Osteoblast (primary cell): ENCODE results near the gene PTPRR. TPM values are rescaled to one million over a fixed set of nuclear protein-coding genes. Genes with fewer than 3 reads are reported as not detected.

Source experiments
- DNase-seq: peaks from one replicate; pipeline ENCODE4 v3.0.0; 2011; ENCODE audit warnings: low spot score, mixed read lengths; ENCODE audit not compliant: insufficient read length; ENCODE audit errors: missing footprints
- H2AFZ ChIP-seq: 2 replicates; pipeline ENCODE4 v1.6.0; 2011; ENCODE audit warnings: mild to moderate bottlenecking, low read length
- H3K27ac ChIP-seq: 2 replicates; pipeline ENCODE4 v1.5.1; 2011; ENCODE audit warnings: mild to moderate bottlenecking, low read depth, low read length, moderate library complexity
- H3K27me3 ChIP-seq: 2 replicates; pipeline ENCODE4 v1.6.0; 2012; ENCODE audit warnings: mild to moderate bottlenecking, control low read depth, inconsistent platforms, low read length, moderate library complexity; ENCODE audit not compliant: insufficient read depth
- H3K36me3 ChIP-seq: 2 replicates; pipeline ENCODE4 v1.5.1; 2011; ENCODE audit warnings: mild to moderate bottlenecking, low read length, control low read depth, moderate library complexity; ENCODE audit not compliant: insufficient read depth
- H3K4me1 ChIP-seq: 2 replicates; pipeline ENCODE4 v1.5.1; 2011; ENCODE audit warnings: mild to moderate bottlenecking, low read length, control low read depth, moderate library complexity; ENCODE audit not compliant: insufficient read depth
- H3K4me2 ChIP-seq: 2 replicates; pipeline ENCODE4 v1.6.0; 2011; ENCODE audit warnings: mild to moderate bottlenecking, low read length; ENCODE audit not compliant: insufficient read depth
- H3K4me3 ChIP-seq: fragments of 200-600 bp; sonication (generic); 3 replicates; pipeline ENCODE4 v1.5.1; 2012; ENCODE audit warnings: mild to moderate bottlenecking, low read length, inconsistent platforms; ENCODE audit not compliant: insufficient read depth
- H3K79me2 ChIP-seq: 2 replicates; pipeline ENCODE4 v1.6.0; 2012; ENCODE audit warnings: mild to moderate bottlenecking, low read length, control low read depth, inconsistent platforms; ENCODE audit not compliant: insufficient read depth
- H3K9me3 ChIP-seq: 2 replicates; pipeline ENCODE4 v1.5.1; 2011; ENCODE audit warnings: low read depth, low read length, control low read depth
- H4K20me1 ChIP-seq: 2 replicates; pipeline ENCODE4 v1.6.0; 2012; ENCODE audit warnings: mild to moderate bottlenecking, low read length, control low read depth; ENCODE audit not compliant: insufficient read depth
- CTCF ChIP-seq: IDR thresholded peaks from 2 replicates; pipeline ENCODE4 v1.5.1; 2011; ENCODE audit warnings: mild to moderate bottlenecking, low read depth, low read length, moderate library complexity; ENCODE audit errors: extremely low read depth
- total RNA-seq: library from RNA; depleted of rRNA; stranded (reverse); fragments of >200 nt; gene quantifications from 2 replicates; pipeline ENCODE4 v1.2.3, GENCODE V29; 2012

PTPRR gene
- total RNA-seq, 1 donor, result not detected

DNA sequence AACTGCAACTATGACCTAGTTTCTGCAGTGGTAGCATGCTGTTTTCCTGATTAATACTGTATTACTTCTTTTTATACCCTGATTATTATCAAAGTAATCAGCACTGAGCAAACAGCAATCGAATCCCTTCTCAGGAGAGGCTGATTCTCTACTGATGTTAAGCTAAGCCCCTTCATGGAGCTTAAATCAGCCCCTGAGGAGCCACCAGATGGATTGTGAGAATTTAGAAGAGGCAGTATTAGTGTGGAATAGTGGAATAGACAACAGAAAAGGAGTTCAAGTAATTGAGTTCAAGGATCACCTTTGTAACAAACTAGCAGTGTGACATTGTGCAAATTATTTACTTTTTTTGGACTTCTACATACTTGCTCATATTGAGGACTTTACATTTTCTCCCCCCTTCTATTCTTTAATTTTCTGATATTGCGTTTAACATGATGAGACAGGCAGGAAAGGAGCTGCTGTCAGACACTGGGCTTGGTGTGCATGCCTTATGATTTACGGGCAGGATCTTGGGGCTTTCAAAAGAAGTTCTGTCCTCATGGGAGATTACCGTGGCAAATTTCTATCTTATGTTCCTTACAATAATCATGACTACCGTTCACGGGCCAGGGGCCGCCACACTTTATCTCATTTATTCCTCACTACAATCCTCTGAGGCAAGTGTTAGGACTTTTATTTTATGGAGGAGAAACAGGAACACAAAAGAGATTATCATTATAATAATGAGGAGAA, 68.0 kb downstream of the PTPRR start:
- H3K36me3 ChIP-seq, result no peaks in the 10 kb centered on the region
- H3K9me3 ChIP-seq, result no peaks in the 10 kb centered on the region
- no peak overlapping the region for H2AFZ ChIP-seq
- no peak overlapping the region for H3K4me2 ChIP-seq
- H3K4me1 ChIP-seq, result peaks cover 4% of the 10 kb centered on the region
- no peaks in the 10 kb centered on the region for H3K79me2 ChIP-seq
- DNase-seq, result no peak
- H4K20me1 ChIP-seq, result no peaks in the 10 kb centered on the region
- H3K27me3 ChIP-seq, result peaks cover 17% of the 10 kb centered on the region
- TF ChIP-seq CTCF, result no peak
- no peak overlapping the region for H3K27ac ChIP-seq
- H3K4me3 ChIP-seq, result no peak overlapping the region

DNA sequence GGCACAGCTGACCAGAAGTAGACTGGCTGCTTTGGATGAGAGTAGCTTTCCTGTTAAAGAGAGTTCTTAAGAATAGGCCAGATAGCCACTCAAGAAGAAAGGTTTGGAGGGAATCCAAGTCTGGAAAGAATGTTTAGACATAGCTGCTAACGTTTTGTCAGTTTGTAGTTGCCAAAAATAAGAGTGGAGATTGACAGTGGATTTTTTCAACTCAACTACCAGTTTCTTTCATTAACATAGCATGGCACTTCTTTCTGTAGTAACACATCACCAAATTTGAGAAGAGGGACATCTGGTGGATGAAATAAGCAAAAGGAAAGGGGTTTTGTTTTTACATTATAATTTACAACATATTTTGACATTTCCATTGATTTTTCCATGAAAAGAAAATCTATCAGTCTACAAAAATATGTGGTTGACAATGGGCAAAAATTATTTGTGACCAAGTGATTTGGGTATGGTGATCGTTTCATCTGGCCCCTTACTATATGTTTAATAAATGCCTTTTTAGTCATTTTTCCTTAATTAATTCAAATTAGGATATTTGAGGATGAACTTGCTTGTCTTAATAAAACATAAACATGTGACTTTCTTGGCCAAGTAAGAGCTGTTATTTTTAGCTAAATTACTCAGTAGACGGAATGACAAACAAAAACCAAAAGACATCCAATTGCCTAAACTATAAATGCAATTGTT, 71.1 kb downstream of the PTPRR start:
- TF ChIP-seq CTCF, result peak; percentile 55
- no peaks in the 10 kb centered on the region for H3K79me2 ChIP-seq
- H3K36me3 ChIP-seq, result no peaks in the 10 kb centered on the region
- no peak for DNase-seq
- H3K9me3 ChIP-seq, result no peaks in the 10 kb centered on the region
- peaks cover 11% of the 10 kb centered on the region for H3K27me3 ChIP-seq
- H3K4me1 ChIP-seq, result peaks cover 4% of the 10 kb centered on the region
- H3K27ac ChIP-seq, result no peak overlapping the region
- H3K4me2 ChIP-seq, result no peak overlapping the region
- no peaks in the 10 kb centered on the region for H4K20me1 ChIP-seq
- H3K4me3 ChIP-seq, result no peak overlapping the region
- H2AFZ ChIP-seq, result no peak overlapping the region

- DNase-seq, result no peak
- H3K4me2 ChIP-seq, result no peak overlapping the region
- no peaks in the 10 kb centered on the region for H4K20me1 ChIP-seq
- no peaks in the 10 kb centered on the region for H3K4me1 ChIP-seq
- H3K4me3 ChIP-seq, result no peak overlapping the region
- TF ChIP-seq CTCF, result no peak
- no peak overlapping the region for H2AFZ ChIP-seq
- no peak overlapping the region for H3K27ac ChIP-seq
- H3K9me3 ChIP-seq, result no peaks in the 10 kb centered on the region
- H3K36me3 ChIP-seq, result no peaks in the 10 kb centered on the region
- peaks cover 8% of the 10 kb centered on the region for H3K27me3 ChIP-seq
- no peaks in the 10 kb centered on the region for H3K79me2 ChIP-seq
Measured at GRCh38 chr12:70847871-70848270, 72.7 kb downstream of the PTPRR start.

- H3K36me3 ChIP-seq, result no peaks in the 10 kb centered on the region
- H2AFZ ChIP-seq, result no peak overlapping the region
- no peak overlapping the region for H3K4me2 ChIP-seq
- no peaks in the 10 kb centered on the region for H3K27me3 ChIP-seq
- H3K9me3 ChIP-seq, result no peaks in the 10 kb centered on the region
- TF ChIP-seq CTCF, result no peak
- DNase-seq, result no peak
- no peaks in the 10 kb centered on the region for H3K79me2 ChIP-seq
- no peak overlapping the region for H3K4me3 ChIP-seq
- no peaks in the 10 kb centered on the region for H3K4me1 ChIP-seq
- H3K27ac ChIP-seq, result no peak overlapping the region
- no peaks in the 10 kb centered on the region for H4K20me1 ChIP-seq
Measured at GRCh38 chr12:70845268-70845667, 75.3 kb downstream of the PTPRR start.
